ENCODE results near the gene DSG2.

The DSG2 gene

GRCh38 chr18:31489311-31489710 lies 8.7 kb upstream of the DSG2 start:
- DNase-seq: no peak
- Histone ChIP-seq H3K27ac (no peak overlapping the region), H3K4me3 (ENCODE audit: low read depth, low read length) (no peak overlapping the region), H3K27me3 (replicated peaks) (no peaks in the 10 kb centered on the region), H3K36me3 (replicated peaks) (no peaks in the 10 kb centered on the region)
- in situ Hi-C loops (cut with HindIII; ENCODE audit: low pct_ligation_motif_present, low sequenced_read_pairs): no loop called here
- TF ChIP-seq CTCF (IDR thresholded peaks at IDR 0.05; ENCODE audit: low read depth, low read length, missing control alignments): no peak

DNA sequence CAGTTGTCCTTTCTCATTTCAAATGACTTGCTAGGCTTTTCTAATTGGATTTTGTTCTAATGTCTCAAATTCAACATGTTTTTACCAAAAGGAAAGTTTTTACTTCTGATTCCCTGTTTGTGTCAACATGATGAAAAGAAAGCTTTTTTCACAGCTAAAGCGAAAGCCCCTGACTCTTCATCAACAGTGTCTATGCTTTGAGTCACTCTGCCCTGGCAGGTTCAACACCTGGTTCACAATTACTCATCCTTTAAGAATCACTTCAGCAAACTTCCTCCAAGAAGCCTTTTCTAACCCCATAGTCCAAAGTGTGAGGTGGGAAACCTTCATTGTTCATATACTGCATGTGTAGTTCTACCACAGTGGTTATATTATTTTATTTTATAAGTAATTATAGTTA lies 7.6 kb upstream of the DSG2 start:
- TF ChIP-seq CTCF (IDR thresholded peaks at IDR 0.05; ENCODE audit: low read depth, low read length, missing control alignments): no peak
- in situ Hi-C loops (cut with HindIII; ENCODE audit: low pct_ligation_motif_present, low sequenced_read_pairs): no loop called here
- Histone ChIP-seq H3K27ac (no peak overlapping the region), H3K4me3 (ENCODE audit: low read depth, low read length) (no peak overlapping the region), H3K36me3 (replicated peaks) (no peaks in the 10 kb centered on the region), H3K27me3 (replicated peaks) (no peaks in the 10 kb centered on the region)
- DNase-seq: no peak

DNA sequence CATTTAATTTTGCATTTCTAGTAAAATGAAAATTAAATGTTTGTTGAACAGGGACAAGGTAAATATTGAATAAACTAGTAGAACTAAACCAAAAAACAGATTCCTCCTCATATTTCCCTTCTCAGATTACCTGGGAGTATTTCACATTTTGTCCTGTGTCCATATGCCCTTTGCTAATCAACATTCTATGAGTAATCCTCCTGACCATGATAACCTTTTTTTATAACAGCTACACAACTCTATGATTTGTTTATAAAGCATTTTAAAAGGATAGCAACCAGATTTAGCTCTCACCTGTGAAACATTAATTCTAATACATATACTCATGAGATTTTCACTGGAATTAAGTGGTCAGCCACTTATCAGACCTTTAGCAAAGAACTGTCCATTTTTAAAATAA lies 7.1 kb upstream of the DSG2 start:
- DNase-seq: no peak
- TF ChIP-seq CTCF (IDR thresholded peaks at IDR 0.05; ENCODE audit: low read depth, low read length, missing control alignments): no peak
- no peaks in the 10 kb centered on the region for H3K36me3 ChIP-seq (replicated peaks)
- no peak overlapping the region for H3K27ac ChIP-seq
- no peak overlapping the region for H3K4me3 ChIP-seq (ENCODE audit: low read depth, low read length)
- in situ Hi-C loops (cut with HindIII; ENCODE audit: low pct_ligation_motif_present, low sequenced_read_pairs): no loop called here
- H3K27me3 ChIP-seq (replicated peaks): no peaks in the 10 kb centered on the region

GRCh38 chr18:31491586-31491985 lies 6.4 kb upstream of the DSG2 start:
- TF ChIP-seq CTCF (IDR thresholded peaks at IDR 0.05; ENCODE audit: low read depth, low read length, missing control alignments): no peak
- Histone ChIP-seq H3K36me3 (replicated peaks) (no peaks in the 10 kb centered on the region), H3K27me3 (replicated peaks) (no peaks in the 10 kb centered on the region), H3K4me3 (ENCODE audit: low read depth, low read length) (no peak overlapping the region), H3K27ac (no peak overlapping the region)
- in situ Hi-C loops (cut with HindIII; ENCODE audit: low pct_ligation_motif_present, low sequenced_read_pairs): no loop called here
- DNase-seq: no peak

DNA sequence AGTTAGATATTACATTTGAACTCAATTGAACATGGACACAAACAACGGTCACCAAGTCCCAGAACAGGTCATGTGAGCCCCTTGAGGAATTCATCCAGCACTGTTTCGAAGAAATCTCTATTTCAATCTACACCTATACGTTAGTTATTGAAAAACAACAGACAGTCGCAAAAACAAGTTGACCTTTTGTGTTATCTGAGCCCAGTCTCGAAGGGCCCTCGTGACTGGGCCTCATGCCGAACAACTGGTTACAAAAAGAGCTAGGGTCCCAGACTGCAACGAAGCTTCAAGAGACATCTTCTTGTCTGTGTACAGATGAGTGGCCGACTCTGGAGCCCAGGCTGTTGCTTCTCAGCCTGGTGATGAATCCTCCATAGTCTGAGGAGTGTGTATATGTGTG lies 5.3 kb upstream of the DSG2 start:
- no peak for TF ChIP-seq CTCF (IDR thresholded peaks at IDR 0.05; ENCODE audit: low read depth, low read length, missing control alignments)
- no peak for DNase-seq
- H3K27me3 ChIP-seq (replicated peaks): no peaks in the 10 kb centered on the region
- in situ Hi-C loops (cut with HindIII; ENCODE audit: low pct_ligation_motif_present, low sequenced_read_pairs): no loop called here
- no peak overlapping the region for H3K4me3 ChIP-seq (ENCODE audit: low read depth, low read length)
- no peak overlapping the region for H3K27ac ChIP-seq
- no peaks in the 10 kb centered on the region for H3K36me3 ChIP-seq (replicated peaks)

GRCh38 chr18:31493171-31493570 lies 4.8 kb upstream of the DSG2 start:
- in situ Hi-C loops (cut with HindIII; ENCODE audit: low pct_ligation_motif_present, low sequenced_read_pairs): no loop called here
- DNase-seq: no peak
- H3K36me3 ChIP-seq (replicated peaks): no peaks in the 10 kb centered on the region
- H3K27ac ChIP-seq: no peak overlapping the region
- no peak overlapping the region for H3K4me3 ChIP-seq (ENCODE audit: low read depth, low read length)
- no peaks in the 10 kb centered on the region for H3K27me3 ChIP-seq (replicated peaks)
- no peak for TF ChIP-seq CTCF (IDR thresholded peaks at IDR 0.05; ENCODE audit: low read depth, low read length, missing control alignments)

Data from brain microvascular endothelial cell (primary cell).